Liver (tissue), 9 donors: Measurements from ENCODE around the gene IGF2BP1. TPM values are rescaled to one million over a fixed set of nuclear protein-coding genes. Genes with fewer than 3 reads are reported as not detected.

Experiments used
- DNase-seq: peaks from one replicate; pipeline ENCODE4 v3.0.0-alpha.2; 2017; ENCODE audit warnings: low spot score
- H3K27ac ChIP-seq, 2 donors: one replicate each; pipeline ENCODE4 v1.7.0; 2013; ENCODE audit warnings: inconsistent platforms in 2 of 2, low read length in 2 of 2, control low read depth in 1 of 2, low read depth in 1 of 2, mild to moderate bottlenecking in 1 of 2
- H3K27me3 ChIP-seq, 4 donors: one replicate each; pipeline versions ENCODE4 v1.6.1 to v1.7.0; 2013; ENCODE audit warnings: low read length in 3 of 4, inconsistent platforms in 1 of 4, mild to moderate bottlenecking in 1 of 4, moderate library complexity in 1 of 4; ENCODE audit not compliant: control insufficient read depth in 4 of 4, insufficient read depth in 4 of 4
- H3K36me3 ChIP-seq, 4 donors: one replicate each; pipeline versions ENCODE4 v1.6.1 to v1.7.0; 2013; ENCODE audit warnings: low read length in 3 of 4, mild to moderate bottlenecking in 3 of 4, low read depth in 1 of 4, moderate library complexity in 1 of 4; ENCODE audit not compliant: control insufficient read depth in 4 of 4, insufficient read depth in 3 of 4
- H3K4me1 ChIP-seq, 4 donors: one replicate each; pipeline versions ENCODE4 v1.6.1 to v1.7.0; 2013; ENCODE audit warnings: low read length in 3 of 4, mild to moderate bottlenecking in 3 of 4, moderate library complexity in 1 of 4; ENCODE audit not compliant: control insufficient read depth in 4 of 4, insufficient read depth in 4 of 4
- H3K4me3 ChIP-seq, 3 donors: one replicate each; pipeline versions ENCODE4 v1.6.1 to v1.7.0; 2013; ENCODE audit warnings: low read length in 3 of 3, control low read depth in 1 of 3, low read depth in 1 of 3, mild to moderate bottlenecking in 1 of 3
- H3K9ac ChIP-seq, 2 donors: one replicate each; pipeline ENCODE4 v1.7.0; 2013; ENCODE audit warnings: low read length in 2 of 2, mild to moderate bottlenecking in 2 of 2, moderate library complexity in 2 of 2, control low read depth in 1 of 2, low read depth in 1 of 2
- H3K9me3 ChIP-seq, 4 donors: one replicate each; pipeline versions ENCODE4 v1.6.1 to v1.7.0; 2013; ENCODE audit warnings: low read length in 3 of 4; ENCODE audit not compliant: control insufficient read depth in 4 of 4
- ATF3 ChIP-seq: IDR thresholded peaks from 2 replicates; pipeline ENCODE4 v1.6.1; 2016; ENCODE audit warnings: antibody characterized with exemption
- CTCF ChIP-seq: fragments of 150-350 bp; IDR thresholded peaks from 2 replicates; pipeline ENCODE4 v1.5.1; 2017; ENCODE audit warnings: improper control_type of control experiment, low read depth, low read length; ENCODE audit not compliant: missing input control
- EGR1 ChIP-seq, 2 donors: IDR thresholded peaks; 2 replicates each; pipeline ENCODE4 v1.6.1; 2016 to 2018; ENCODE audit warnings: antibody characterized with exemption in 2 of 2, low read depth in 2 of 2
- FOXA1 ChIP-seq: IDR thresholded peaks from 2 replicates; pipeline ENCODE4 v1.6.1; 2016; ENCODE audit warnings: antibody characterized with exemption
- FOXA2 ChIP-seq: IDR thresholded peaks from 2 replicates; pipeline ENCODE4 v1.6.1; 2016; ENCODE audit warnings: antibody characterized with exemption
- GABPA ChIP-seq, 2 donors: IDR thresholded peaks in 1 of 2; conservative IDR thresholded peaks in 1 of 2; 2 replicates each; pipeline ENCODE4 v1.6.1; 2016; ENCODE audit warnings: antibody characterized with exemption in 2 of 2, mild to moderate bottlenecking in 1 of 2, moderate library complexity in 1 of 2
- HNF4A ChIP-seq, 2 donors: conservative IDR thresholded peaks; 2 replicates each; pipeline ENCODE4 v1.6.1; 2016; ENCODE audit warnings: antibody characterized with exemption in 2 of 2, mild to moderate bottlenecking in 2 of 2
- HNF4G ChIP-seq: IDR thresholded peaks from 2 replicates; pipeline ENCODE4 v1.6.1; 2016; ENCODE audit warnings: antibody characterized with exemption
- JUND ChIP-seq, 2 donors: IDR thresholded peaks; 2 replicates each; pipeline ENCODE4 v1.6.1; 2016; ENCODE audit warnings: antibody characterized with exemption in 2 of 2
- MAX ChIP-seq: IDR thresholded peaks from 2 replicates; pipeline ENCODE4 v1.6.1; 2016; ENCODE audit warnings: antibody characterized with exemption
- NR2F2 ChIP-seq: IDR thresholded peaks from 2 replicates; pipeline ENCODE4 v1.6.1; 2016; ENCODE audit warnings: antibody characterized with exemption
- RAD21 ChIP-seq, 2 donors: IDR thresholded peaks; 2 replicates each; pipeline ENCODE4 v1.6.1; 2016; ENCODE audit warnings: antibody characterized with exemption in 2 of 2, mild to moderate bottlenecking in 2 of 2
- REST ChIP-seq: IDR thresholded peaks from 2 replicates; pipeline ENCODE4 v1.6.1; 2016; ENCODE audit warnings: antibody characterized with exemption, mild to moderate bottlenecking
- RXRA ChIP-seq, 2 donors: IDR thresholded peaks; 2 replicates each; pipeline ENCODE4 v1.6.1; 2017 to 2018; ENCODE audit warnings: antibody characterized with exemption in 2 of 2, mild to moderate bottlenecking in 1 of 2
- SP1 ChIP-seq: IDR thresholded peaks from 2 replicates; pipeline ENCODE4 v1.6.1; 2018; ENCODE audit warnings: antibody characterized with exemption, mild to moderate bottlenecking
- TAF1 ChIP-seq: conservative IDR thresholded peaks from 2 replicates; pipeline ENCODE4 v1.6.1; 2016; ENCODE audit warnings: antibody characterized with exemption, mild to moderate bottlenecking
- YY1 ChIP-seq: IDR thresholded peaks from 2 replicates; pipeline ENCODE4 v1.6.1; 2016; ENCODE audit warnings: antibody characterized with exemption, mild to moderate bottlenecking
- WGBS: extraction: QIAGEN DNeasy Blood & Tissue Kit; methylation state at CpG from one replicate; pipeline ENCODE4 v1.1.7; 2013; 5-methylcytosine and 5-hydroxymethylcytosine counted together
- polyA plus RNA-seq, 2 donors: library from polyadenylated mRNA; stranded (reverse) in 1 of 2; unstranded in 1 of 2; fragments of 200-250 nt in 1 of 2; fragments of >200 nt in 1 of 2; fragmentation: Nextera tagmentation in 1 of 2; extraction: Ambion mirVana in 1 of 2; gene quantifications; one replicate each; pipeline versions ENCODE4 v1.2.1 to v1.2.3, GENCODE V29; 2013 to 2015
- total RNA-seq, 2 donors: library from RNA; depleted of rRNA; stranded (reverse); fragments of >200 nt; gene quantifications; one replicate each; pipeline ENCODE4 v1.2.3, GENCODE V29; 2014
- donor health status: healthy.
- donor health status: healthy.
- donor health status: healthy.
- donor health status: healthy.
- donor health status: healthy.

Gene IGF2BP1
- total and polyA plus RNA-seq, 4 donors, result 22.6 TPM; not detected in 3

- TF ChIP-seq GABPA (IDR thresholded peaks at IDR 0.05 in 1 of 2, conservative IDR thresholded peaks at IDR 0.05 in 1 of 2) (no peak), FOXA1 (no peak), FOXA2 (no peak), SP1 (no peak), MAX (no peak)
These were observed 27.0 kb upstream of the IGF2BP1 start (continued) for GRCh38 chr17:48970224-48970623.

GRCh38 chr17:48970865-48971687, 26.1 kb upstream of the IGF2BP1 start:
- WGBS, result 64% methylated on average over 12 of the region's 12 CpGs
- no peaks in the 10 kb centered on the region for H3K36me3 ChIP-seq
- no peak for TF ChIP-seq REST
- no peak for TF ChIP-seq RAD21 (IDR thresholded peaks at IDR 0.05)
- TF ChIP-seq ATF3, result no peak
- no peak for TF ChIP-seq GABPA (IDR thresholded peaks at IDR 0.05 in 1 of 2, conservative IDR thresholded peaks at IDR 0.05 in 1 of 2)
- no peak for TF ChIP-seq FOXA1
- no peak for TF ChIP-seq NR2F2
- no peak for TF ChIP-seq TAF1
- no peak overlapping the region for H3K4me3 ChIP-seq
- no peak for DNase-seq
- H3K9me3 ChIP-seq, result no peaks in the 10 kb centered on the region
- H3K4me1 ChIP-seq, result no peaks in the 10 kb centered on the region
- no peak overlapping the region for H3K9ac ChIP-seq
- peaks cover 0 to 6% (median 0%) of the 10 kb centered on the region in 4 donors for H3K27me3 ChIP-seq
- H3K27ac ChIP-seq, result no peak overlapping the region

GRCh38 chr17:48972749-48973097, 24.5 kb upstream of the IGF2BP1 start:
- Histone ChIP-seq H3K27me3 (peaks cover 0 to 6% (median 0%) of the 10 kb centered on the region in 4 donors), H3K9ac (no peak overlapping the region)
- 80% methylated on average over 7 of the region's 7 CpGs for WGBS
- TF ChIP-seq CTCF (no peak), YY1 (no peak), HNF4G (no peak), SP1 (no peak), RAD21 (IDR thresholded peaks at IDR 0.05) (no peak), REST (no peak), MAX (no peak), RXRA (IDR thresholded peaks at IDR 0.05) (no peak), JUND (IDR thresholded peaks at IDR 0.05) (no peak), FOXA1 (no peak), FOXA2 (no peak), NR2F2 (no peak), EGR1 (IDR thresholded peaks at IDR 0.05; ENCODE audit: low read depth in 2 of 2) (no peak), ATF3 (no peak), HNF4A (conservative IDR thresholded peaks at IDR 0.05) (no peak), TAF1 (no peak)

More at GRCh38 chr17:48972749-48973097, 24.5 kb upstream of the IGF2BP1 start:
- Histone ChIP-seq H3K36me3 (no peaks in the 10 kb centered on the region), H3K4me3 (no peak overlapping the region), H3K27ac (no peak overlapping the region), H3K4me1 (no peaks in the 10 kb centered on the region), H3K9me3 (no peaks in the 10 kb centered on the region)
- DNase-seq, result no peak
